ENCODE data around the gene DRAXIN.

DRAXIN gene

GRCh38 chr1:11658542-11658941 lies 33.0 kb upstream of the DRAXIN start:
- no peak for FAIRE-seq

- no peak for FAIRE-seq
Measured at GRCh38 chr1:11659748-11660147, 31.8 kb upstream of the DRAXIN start.

- no peak for FAIRE-seq
Measured at GRCh38 chr1:11661103-11661502, 30.4 kb upstream of the DRAXIN start.

GRCh38 chr1:11664336-11665065 lies 27.0 kb upstream of the DRAXIN start:
- FAIRE-seq: no peak

- FAIRE-seq: no peak
Measured at GRCh38 chr1:11668516-11668915, 23.0 kb upstream of the DRAXIN start.

GRCh38 chr1:11670747-11671146 lies 20.8 kb upstream of the DRAXIN start:
- no peak for FAIRE-seq

- FAIRE-seq: no peak
Measured at GRCh38 chr1:11671205-11671543, 20.3 kb upstream of the DRAXIN start.

- FAIRE-seq: no peak
Measured at GRCh38 chr1:11671544-11672286, 19.8 kb upstream of the DRAXIN start.

- no peak for FAIRE-seq
Measured at GRCh38 chr1:11673089-11673769, 18.3 kb upstream of the DRAXIN start.

GRCh38 chr1:11674488-11674887 lies 17.0 kb upstream of the DRAXIN start:
- no peak for FAIRE-seq

GRCh38 chr1:11675325-11675724 lies 16.2 kb upstream of the DRAXIN start:
- no peak for FAIRE-seq

- no peak for FAIRE-seq
Measured at GRCh38 chr1:11676386-11677103, 15.0 kb upstream of the DRAXIN start.

GRCh38 chr1:11678442-11678841 lies 13.1 kb upstream of the DRAXIN start:
- FAIRE-seq: no peak

GRCh38 chr1:11680270-11681070 lies 11.0 kb upstream of the DRAXIN start:
- FAIRE-seq: no peak

- FAIRE-seq: no peak
Measured at GRCh38 chr1:11681071-11681771, 10.3 kb upstream of the DRAXIN start, which contains the start of gene MAD2L2. TSS of gene MAD2L2 (minus strand) at chr1:11681148. CDS start at chr1:11680601, 547 bp downstream.

- no peak for FAIRE-seq
Measured at GRCh38 chr1:11682287-11682771, 9.2 kb upstream of the DRAXIN start.

- FAIRE-seq: no peak
Measured at GRCh38 chr1:11682799-11683198, 8.7 kb upstream of the DRAXIN start.

- no peak for FAIRE-seq
Measured at GRCh38 chr1:11684070-11684469, 7.4 kb upstream of the DRAXIN start.

- FAIRE-seq: no peak
Measured at GRCh38 chr1:11685210-11685752, 6.2 kb upstream of the DRAXIN start.

GRCh38 chr1:11688506-11688905 lies 3.0 kb upstream of the DRAXIN start:
- no peak for FAIRE-seq
